Measurements from ENCODE around the gene JPT2. TPM values are rescaled to one million over a fixed set of nuclear protein-coding genes. Genes with fewer than 3 reads are reported as not detected.

Gene JPT2
- total and polyA plus RNA-seq, 2 experiments from 2014 or later, result 9.2 to 52.0 TPM

DNA sequence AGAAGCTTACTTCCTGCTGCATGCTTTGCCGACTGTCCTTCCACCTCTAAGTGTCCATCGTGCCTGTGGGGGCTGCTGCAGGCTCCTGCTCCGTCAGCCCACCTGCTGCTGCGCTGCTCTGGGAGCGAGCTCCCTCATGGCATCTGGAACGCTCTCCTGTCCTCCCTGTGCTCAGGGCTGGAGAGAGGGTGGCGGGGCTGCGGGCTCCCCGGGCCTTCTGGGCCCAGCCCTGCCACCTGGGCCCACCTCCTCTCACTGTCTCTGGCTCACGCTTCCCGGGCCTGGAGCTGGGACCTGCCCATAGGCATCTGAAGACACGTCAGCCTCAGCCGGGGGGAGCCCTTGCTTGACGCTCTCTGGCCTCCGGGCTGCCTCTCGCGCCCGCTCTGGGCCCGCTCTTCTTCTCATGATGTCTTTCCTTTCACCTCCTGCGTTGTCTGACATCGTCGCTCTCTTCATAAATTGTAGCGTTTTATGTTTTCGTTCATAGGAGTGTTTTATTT lies 66.3 kb downstream of the JPT2 start:
- Histone ChIP-seq H2AFZ (no peak overlapping the region), H3K4me1 (ENCODE audit: insufficient read depth) (no peaks in the 10 kb centered on the region), H3K9me2 (replicated peaks; ENCODE audit: insufficient read depth) (no peaks in the 10 kb centered on the region), H3K4me3 (no peak overlapping the region), H3K79me2 (no peaks in the 10 kb centered on the region), H3K4me2 (no peak overlapping the region), H3K9me3 (ENCODE audit: low read depth) (no peaks in the 10 kb centered on the region), H4K20me1 (ENCODE audit: insufficient read depth, poor library complexity, severe bottlenecking) (no peaks in the 10 kb centered on the region), H3K36me3 (replicated peaks; ENCODE audit: insufficient read depth, low read depth) (no peaks in the 10 kb centered on the region), H3K27me3 (no peaks in the 10 kb centered on the region), H3K27ac (no peak overlapping the region)
- no peak for TF ChIP-seq EZH2 (IDR thresholded peaks at IDR 0.05; ENCODE audit: borderline replicate concordance)
- no peak for TF ChIP-seq EZH2phosphoT487 (IDR thresholded peaks at IDR 0.05; ENCODE audit: low read depth, severe bottlenecking, unreplicated experiment)
- TF ChIP-seq, protein P1, sequence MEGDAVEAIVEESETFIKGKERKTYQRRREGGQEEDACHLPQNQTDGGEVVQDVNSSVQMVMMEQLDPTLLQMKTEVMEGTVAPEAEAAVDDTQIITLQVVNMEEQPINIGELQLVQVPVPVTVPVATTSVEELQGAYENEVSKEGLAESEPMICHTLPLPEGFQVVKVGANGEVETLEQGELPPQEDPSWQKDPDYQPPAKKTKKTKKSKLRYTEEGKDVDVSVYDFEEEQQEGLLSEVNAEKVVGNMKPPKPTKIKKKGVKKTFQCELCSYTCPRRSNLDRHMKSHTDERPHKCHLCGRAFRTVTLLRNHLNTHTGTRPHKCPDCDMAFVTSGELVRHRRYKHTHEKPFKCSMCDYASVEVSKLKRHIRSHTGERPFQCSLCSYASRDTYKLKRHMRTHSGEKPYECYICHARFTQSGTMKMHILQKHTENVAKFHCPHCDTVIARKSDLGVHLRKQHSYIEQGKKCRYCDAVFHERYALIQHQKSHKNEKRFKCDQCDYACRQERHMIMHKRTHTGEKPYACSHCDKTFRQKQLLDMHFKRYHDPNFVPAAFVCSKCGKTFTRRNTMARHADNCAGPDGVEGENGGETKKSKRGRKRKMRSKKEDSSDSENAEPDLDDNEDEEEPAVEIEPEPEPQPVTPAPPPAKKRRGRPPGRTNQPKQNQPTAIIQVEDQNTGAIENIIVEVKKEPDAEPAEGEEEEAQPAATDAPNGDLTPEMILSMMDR (IDR thresholded peaks at IDR 0.05; ENCODE audit: poor library complexity), result no peak
- no peak for DNase-seq (ENCODE audit: low spot score)
- WGBS (ENCODE audit: low lambda C conversion rate, missing lambda C conversion rate), result 94% methylated on average over 24 of the region's 24 CpGs

- H3K9me2 ChIP-seq (replicated peaks; ENCODE audit: insufficient read depth), result no peaks in the 10 kb centered on the region
- no peaks in the 10 kb centered on the region for H4K20me1 ChIP-seq (ENCODE audit: insufficient read depth, poor library complexity, severe bottlenecking)
- TF ChIP-seq EZH2phosphoT487 (IDR thresholded peaks at IDR 0.05; ENCODE audit: low read depth, severe bottlenecking, unreplicated experiment) (no peak), EZH2 (IDR thresholded peaks at IDR 0.05; ENCODE audit: borderline replicate concordance) (no peak)
- TF ChIP-seq, protein P1 (IDR thresholded peaks at IDR 0.05; ENCODE audit: poor library complexity), result no peak
- H3K27me3 ChIP-seq, result no peaks in the 10 kb centered on the region
- no peaks in the 10 kb centered on the region for H3K4me1 ChIP-seq (ENCODE audit: insufficient read depth)
- H3K4me3 ChIP-seq, result no peak overlapping the region
- no peak for DNase-seq (ENCODE audit: low spot score)
- no peaks in the 10 kb centered on the region for H3K9me3 ChIP-seq (ENCODE audit: low read depth)
- no peaks in the 10 kb centered on the region for H3K79me2 ChIP-seq
- H3K27ac ChIP-seq, result peak overlapping the region; percentile 46
- H3K4me2 ChIP-seq, result no peak overlapping the region
- H3K36me3 ChIP-seq (replicated peaks; ENCODE audit: insufficient read depth, low read depth), result no peaks in the 10 kb centered on the region
- no peak overlapping the region for H2AFZ ChIP-seq
- 83% methylated on average over 25 of the region's 25 CpGs for WGBS (ENCODE audit: low lambda C conversion rate, missing lambda C conversion rate)
Measured at GRCh38 chr16:1745181-1745899, 67.3 kb downstream of the JPT2 start.

DNA sequence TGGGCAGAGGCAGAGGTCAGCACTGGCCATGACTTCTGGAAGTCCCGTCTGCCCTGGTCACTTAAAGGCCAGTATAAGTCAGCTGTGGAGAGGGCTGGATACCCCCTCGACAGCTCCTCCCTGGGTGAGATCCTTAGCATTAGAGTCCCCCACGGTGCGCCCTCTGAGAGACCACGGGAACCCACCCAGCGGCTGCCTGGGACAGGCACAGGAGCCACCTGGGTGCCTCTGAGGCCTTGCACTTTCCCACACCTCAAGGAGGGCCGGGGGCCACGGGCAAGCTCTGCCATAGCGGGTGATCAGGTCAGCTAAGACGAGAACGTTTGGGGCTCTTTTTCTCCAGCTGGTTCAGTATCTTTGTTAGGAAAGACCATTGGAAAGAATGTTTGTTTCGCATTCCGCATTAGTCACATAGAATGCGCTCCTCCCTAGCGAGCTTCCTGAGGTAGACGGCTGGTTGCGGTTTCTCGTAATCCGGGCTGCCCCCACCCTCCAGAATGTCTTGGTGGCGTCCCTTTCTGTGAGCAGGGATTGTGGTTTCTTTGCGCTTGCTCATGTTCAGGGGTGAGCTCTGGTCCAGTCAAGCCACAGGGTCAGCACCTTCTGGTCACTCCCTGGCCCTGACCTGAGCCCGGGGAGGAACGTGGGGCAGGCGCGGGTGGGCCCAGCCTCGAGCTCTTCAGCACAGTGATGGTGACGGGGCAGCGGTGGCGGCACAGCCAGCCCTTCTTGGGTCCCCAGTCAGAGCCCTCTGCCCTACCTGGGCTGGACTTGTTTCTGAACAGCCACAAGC lies 68.0 kb downstream of the JPT2 start:
- TF ChIP-seq, protein P1 (IDR thresholded peaks at IDR 0.05; ENCODE audit: poor library complexity), result no peak
- no peak for TF ChIP-seq EZH2phosphoT487 (IDR thresholded peaks at IDR 0.05; ENCODE audit: low read depth, severe bottlenecking, unreplicated experiment)
- no peak overlapping the region for H2AFZ ChIP-seq
- H4K20me1 ChIP-seq (ENCODE audit: insufficient read depth, poor library complexity, severe bottlenecking), result no peaks in the 10 kb centered on the region
- H3K4me3 ChIP-seq, result no peak overlapping the region
- no peaks in the 10 kb centered on the region for H3K36me3 ChIP-seq (replicated peaks; ENCODE audit: insufficient read depth, low read depth)
- no peak for DNase-seq (ENCODE audit: low spot score)
- no peaks in the 10 kb centered on the region for H3K9me2 ChIP-seq (replicated peaks; ENCODE audit: insufficient read depth)
- no peaks in the 10 kb centered on the region for H3K27me3 ChIP-seq
- no peaks in the 10 kb centered on the region for H3K4me1 ChIP-seq (ENCODE audit: insufficient read depth)
- WGBS (ENCODE audit: low lambda C conversion rate, missing lambda C conversion rate), result 94% methylated on average over 29 of the region's 29 CpGs
- H3K4me2 ChIP-seq, result no peak overlapping the region
- no peaks in the 10 kb centered on the region for H3K79me2 ChIP-seq
- no peaks in the 10 kb centered on the region for H3K9me3 ChIP-seq (ENCODE audit: low read depth)
- H3K27ac ChIP-seq, result peak overlapping the region; percentile 46

Data from hepatocyte (in vitro differentiated cells).